GM21737 (cell line): Measurements from ENCODE around the gene IL17RA.

Experiments used
- ATAC-seq: cut with Tn5 transposase; IDR thresholded peaks from one replicate; pipeline ENCODE4 v1.9.1; 2021; ENCODE audit warnings: mild to moderate bottlenecking, moderate library complexity; ENCODE audit not compliant: unreplicated experiment

IL17RA gene

GRCh38 chr22:17105143-17106129, 20.6 kb downstream of the IL17RA start:
- ATAC-seq, result no peak

GRCh38 chr22:17106161-17106784, 21.5 kb downstream of the IL17RA start:
- no peak for ATAC-seq

GRCh38 chr22:17106785-17107546, 22.2 kb downstream of the IL17RA start:
- ATAC-seq, result no peak

GRCh38 chr22:17107547-17107810, 22.7 kb downstream of the IL17RA start:
- no peak for ATAC-seq

GRCh38 chr22:17108256-17109112, 23.7 kb downstream of the IL17RA start:
- ATAC-seq, result no peak

GRCh38 chr22:17109113-17109865, 24.5 kb downstream of the IL17RA start:
- ATAC-seq, result no peak

GRCh38 chr22:17109976-17110375, 25.2 kb downstream of the IL17RA start:
- ATAC-seq, result no peak

- ATAC-seq, result no peak
Observed at GRCh38 chr22:17110791-17111550, 26.2 kb downstream of the IL17RA start.

- no peak for ATAC-seq
Observed at GRCh38 chr22:17112491-17113042, 27.8 kb downstream of the IL17RA start.

GRCh38 chr22:17113600-17113999, 28.8 kb downstream of the IL17RA start:
- ATAC-seq, result no peak

- ATAC-seq, result no peak
Observed at GRCh38 chr22:17114173-17114897, 29.5 kb downstream of the IL17RA start.

GRCh38 chr22:17114898-17115235, 30.1 kb downstream of the IL17RA start:
- no peak for ATAC-seq

GRCh38 chr22:17115236-17115635, 30.4 kb downstream of the IL17RA start:
- ATAC-seq, result no peak

GRCh38 chr22:17115945-17116565, 31.3 kb downstream of the IL17RA start:
- no peak for ATAC-seq

GRCh38 chr22:17116572-17117330, 32.0 kb downstream of the IL17RA start:
- no peak for ATAC-seq

- ATAC-seq, result no peak
Observed at GRCh38 chr22:17117400-17117799, 32.6 kb downstream of the IL17RA start.

GRCh38 chr22:17117890-17118289, 33.1 kb downstream of the IL17RA start:
- ATAC-seq, result peak; percentile 57
